ENCODE results near the gene SORCS2.

Gene SORCS2

DNA sequence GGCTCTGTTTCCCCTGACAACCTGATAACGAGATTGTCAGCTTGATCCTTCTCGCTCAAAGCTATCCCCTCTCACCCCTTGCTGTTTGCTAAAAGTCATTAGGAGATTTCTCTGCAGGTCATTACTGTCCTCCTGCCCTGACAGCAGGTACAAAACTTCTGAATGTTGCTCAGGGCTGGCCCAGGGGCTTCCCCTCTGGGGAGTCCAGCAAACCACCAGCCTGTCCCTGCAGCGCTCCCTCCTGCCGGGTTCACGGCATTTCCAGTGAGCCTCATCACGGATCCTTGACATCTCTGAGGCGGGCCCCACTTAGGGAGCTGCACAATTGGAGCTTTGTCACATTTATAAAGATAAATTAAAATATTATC is 5.2 kb upstream of the SORCS2 start:
- no peak for DNase-seq

DNA sequence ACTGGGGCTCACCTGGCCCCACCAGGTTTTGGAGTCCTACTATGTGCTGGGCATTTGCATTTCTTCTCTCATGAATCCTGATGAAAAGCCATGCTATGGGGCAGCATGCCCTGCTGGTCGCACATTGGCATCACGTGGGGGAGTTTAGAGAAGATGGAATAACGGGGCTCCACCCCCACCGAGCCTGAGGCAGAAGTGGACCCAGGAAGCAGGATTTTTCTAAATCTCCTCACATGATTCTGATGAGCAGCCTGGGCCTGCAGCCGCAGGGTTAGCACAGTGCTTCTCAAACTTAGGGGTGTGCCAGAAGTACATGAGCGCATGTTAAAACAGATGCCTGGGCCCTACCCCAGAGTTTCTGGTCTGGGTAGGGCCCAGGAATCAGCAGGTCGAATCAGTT is 4.6 kb upstream of the SORCS2 start:
- DNase-seq = no peak

DNA sequence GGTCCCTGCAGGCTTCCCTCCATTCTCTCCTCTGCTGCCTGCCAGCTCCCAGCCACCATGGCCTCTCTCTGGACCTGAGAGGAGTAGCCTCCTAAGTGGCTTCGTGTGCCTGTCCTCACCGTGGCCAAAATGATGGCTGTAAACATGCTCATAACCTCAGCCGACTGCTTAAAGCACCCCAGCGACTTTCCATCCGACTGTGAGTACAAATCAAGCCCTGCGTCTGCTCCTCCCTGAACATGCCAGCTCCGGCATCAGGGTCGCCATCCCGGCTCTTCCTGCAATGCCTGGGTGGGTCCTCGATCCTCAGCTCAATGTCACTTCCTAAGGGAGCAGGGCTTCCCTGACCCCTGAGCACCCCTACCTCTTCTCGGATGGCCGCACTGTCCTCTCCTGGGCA is 3.3 kb upstream of the SORCS2 start:
- no peak for DNase-seq

DNA sequence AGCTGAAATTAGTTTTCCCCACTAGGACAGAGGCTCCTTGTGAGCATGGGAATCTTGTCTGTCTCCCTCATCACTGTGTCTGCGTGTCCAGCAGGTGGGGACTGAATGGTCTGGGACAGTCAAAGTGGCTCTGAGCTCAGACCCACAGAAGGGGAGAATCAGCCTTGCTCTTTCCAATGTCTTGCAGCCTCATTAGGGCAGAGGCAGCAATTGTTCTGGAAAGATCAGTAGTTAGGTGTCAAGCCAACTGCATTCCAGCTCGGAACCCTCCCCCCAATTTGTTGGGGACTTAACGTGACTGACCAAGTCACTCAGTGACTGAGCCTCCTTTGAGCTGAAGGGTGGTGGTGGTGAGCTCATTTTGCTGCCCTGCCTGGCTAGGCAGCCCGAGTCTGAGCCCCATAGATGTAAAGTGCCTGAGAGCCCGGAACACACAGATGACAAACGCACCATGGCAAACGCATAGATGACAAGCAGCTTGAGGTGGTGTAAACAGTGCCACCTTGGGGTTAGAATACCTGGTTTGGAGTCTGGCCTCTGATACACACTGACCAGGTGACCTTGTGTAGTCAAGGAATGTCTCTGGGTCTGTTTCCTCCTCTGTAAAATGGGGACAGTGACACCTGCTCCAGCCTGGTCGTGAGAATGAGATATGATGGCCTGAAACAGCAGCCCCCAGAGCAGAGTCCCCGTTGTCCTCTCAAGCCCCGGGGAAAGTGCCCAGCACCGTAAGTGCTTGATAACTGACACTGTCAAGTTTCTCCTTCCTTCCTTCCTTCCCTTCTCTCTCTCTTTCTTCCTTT is 2.7 kb upstream of the SORCS2 start:
- DNase-seq = peak; percentile 52

DNA sequence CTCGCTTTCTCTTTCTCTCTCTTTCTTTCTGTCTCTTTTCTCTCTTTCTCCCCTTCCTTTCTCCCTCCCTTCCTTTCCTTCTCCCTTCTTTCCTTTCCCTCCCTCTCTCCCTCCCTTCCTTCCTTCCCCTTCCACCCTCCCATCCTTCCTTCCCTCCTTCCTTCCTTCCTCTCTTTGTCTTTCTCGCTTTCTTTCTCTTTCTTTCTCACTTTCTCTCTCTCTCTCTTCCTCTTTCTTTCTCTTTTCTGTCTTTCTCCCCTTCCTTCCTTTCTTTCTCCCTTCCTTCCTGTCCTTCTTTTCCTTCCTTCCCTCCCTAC is 2.1 kb upstream of the SORCS2 start:
- no peak for DNase-seq

DNA sequence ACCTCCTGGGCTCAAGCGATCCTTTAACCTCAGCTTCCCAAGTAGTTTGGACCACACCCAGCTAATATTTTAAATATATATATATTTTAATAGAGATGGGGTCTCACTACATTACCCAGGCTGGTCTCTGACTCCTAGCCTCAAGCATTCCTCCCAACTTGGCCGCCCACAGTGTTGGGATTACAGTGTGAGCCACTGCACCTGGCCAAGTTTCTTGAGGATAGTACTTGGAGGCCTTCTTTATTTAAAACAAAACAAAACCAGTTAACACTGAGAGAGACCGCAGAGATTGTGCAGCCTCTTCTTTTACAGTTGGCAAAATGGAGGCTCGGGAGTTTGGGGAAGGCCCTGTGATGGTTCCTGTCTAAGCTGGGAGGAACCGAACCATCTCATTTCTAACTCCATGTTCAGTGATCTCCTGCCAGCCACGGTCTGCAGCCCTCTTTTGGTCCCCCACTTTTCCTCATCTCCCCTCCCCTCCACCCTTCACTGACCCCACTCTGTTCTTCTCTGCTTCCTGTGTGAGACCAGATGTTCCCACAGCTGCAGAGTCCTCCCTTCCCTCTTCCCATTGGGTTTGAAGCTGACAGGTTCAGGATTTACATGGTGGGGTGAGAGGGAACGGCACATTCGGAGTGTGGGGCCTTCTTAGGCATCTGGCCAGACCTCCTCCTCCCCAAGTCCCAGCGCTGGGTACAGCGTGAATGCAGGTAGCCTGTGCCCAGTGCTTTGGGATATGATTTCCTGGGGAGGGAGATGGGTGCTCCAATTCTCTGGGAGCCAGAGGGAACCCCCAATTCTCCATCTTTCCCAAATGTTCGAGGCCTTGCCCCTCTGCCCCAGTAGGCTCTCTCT is 1.4 kb upstream of the SORCS2 start:
- DNase-seq = no peak

DNA sequence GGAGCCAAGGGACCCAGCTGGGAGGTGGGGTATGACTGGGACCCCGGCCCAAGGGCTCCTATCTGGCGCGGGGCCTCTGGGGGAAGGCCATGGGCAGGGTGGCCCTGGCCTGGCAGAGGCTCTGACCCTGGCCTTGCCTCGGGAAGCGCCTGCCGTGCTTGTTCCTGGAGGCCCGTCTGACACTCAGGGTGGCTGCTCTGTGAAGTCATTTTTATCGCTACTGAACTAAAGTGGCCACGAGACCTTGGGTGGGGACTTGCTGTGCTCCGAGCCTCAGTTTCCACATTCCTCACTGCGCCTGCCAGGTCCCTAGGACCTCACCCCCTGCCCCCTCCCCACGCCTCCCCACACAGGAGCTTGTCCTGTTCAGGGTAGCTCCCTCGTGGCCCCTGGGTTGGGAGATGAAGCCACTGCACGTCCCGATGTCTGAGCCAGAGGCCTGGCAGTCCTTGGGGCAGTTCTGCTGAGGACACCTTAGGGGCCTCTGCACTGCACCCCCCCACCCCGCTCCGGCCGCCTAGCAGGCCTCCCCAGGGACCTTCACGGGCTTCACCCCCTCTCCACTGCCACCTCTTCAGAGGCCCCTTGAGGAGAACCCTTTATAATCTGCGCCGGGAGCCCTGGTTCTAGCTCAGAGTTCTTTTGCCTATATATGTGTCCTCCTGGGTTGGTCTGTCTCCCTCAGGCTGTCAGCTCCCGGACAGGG is 639 bp upstream of the SORCS2 start:
- DNase-seq = no peak

DNA sequence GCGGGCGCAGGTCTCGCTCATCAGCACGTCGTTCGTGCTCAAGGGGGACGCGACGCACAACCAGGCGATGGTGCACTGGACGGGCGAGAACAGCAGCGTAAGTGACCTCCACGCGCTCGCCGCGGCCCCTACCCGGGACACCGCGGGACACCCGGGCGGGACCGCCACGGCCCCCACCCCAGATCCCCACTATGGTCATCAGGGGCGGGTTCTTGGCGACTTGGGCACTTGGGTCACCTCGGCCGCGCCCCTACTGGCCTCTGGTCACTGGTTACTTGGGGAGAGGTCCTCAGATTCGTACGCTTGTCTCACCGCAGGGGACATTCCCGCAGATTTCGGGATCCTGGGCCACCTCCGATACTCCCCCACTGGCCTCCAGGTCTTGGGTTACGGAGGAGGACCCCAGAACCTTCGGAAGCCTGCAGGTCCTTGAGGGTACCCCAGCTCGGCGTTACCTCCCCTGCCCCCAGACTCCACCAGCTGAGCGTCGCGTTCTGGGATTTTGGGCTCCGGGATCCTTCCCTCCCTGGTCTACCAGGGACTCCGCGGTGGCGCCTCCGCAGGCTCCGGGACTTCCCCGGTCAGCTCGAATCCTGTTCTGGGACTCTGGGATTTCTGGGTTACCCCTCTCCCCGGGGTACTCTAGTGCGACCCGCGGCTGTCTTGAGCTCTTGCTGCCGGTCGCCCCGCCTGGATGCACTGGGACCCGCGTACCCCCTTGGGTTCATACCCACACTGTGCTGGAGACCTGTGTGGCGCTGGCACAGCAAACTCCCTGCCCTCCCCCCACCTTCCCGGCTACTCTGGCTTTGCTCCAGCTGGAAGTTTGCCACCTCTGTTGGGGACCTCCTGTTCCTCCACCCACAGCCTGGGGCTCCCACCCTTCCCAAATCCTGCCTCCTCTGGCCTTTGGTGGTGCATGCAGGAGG is 956 bp downstream of the SORCS2 start:
- DNase-seq = no peak

DNA sequence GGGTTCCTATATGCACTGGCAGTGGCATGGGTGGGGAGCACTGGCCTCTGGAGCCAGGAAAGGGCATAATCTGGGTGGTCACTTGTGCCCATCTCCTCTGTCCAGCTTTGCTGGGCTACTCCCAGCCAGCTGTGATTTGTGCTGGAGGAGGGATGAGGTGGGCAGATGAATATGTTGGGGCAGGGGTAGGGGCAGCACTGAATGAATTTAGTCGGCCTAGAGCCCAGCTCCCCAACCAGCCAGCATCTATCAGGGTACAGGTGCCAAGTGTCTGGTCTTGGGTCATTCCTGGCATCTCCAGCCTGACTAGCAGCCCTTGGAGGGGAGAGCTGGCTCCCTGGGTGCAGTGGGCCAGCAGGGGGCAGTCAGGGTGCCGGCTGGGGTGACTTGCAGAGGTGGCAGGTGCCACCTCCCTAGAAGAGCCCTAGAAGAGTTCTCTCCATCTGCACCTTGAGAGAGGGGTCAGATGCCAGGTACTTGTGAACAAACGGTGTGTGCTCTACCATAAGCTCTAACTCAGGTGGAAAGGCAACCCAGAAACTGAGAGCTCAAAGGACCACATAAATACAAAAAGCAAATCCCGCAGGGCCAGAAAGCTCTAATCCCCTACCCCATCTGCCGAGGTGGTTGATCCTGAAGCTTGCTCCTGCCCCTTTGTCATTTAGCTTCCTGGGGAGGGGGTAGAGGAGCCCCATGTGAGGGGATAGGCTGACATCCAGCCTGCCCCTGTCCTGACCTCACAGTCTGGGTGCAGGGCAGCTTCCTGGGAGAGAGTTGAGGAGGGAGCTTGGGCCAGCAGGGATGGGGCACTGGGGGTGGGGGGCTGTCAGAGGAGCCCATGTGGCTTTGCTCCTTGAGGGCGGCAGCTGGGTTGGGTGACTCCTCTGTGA is 2.2 kb downstream of the SORCS2 start:
- DNase-seq = peak; percentile 55

DNA sequence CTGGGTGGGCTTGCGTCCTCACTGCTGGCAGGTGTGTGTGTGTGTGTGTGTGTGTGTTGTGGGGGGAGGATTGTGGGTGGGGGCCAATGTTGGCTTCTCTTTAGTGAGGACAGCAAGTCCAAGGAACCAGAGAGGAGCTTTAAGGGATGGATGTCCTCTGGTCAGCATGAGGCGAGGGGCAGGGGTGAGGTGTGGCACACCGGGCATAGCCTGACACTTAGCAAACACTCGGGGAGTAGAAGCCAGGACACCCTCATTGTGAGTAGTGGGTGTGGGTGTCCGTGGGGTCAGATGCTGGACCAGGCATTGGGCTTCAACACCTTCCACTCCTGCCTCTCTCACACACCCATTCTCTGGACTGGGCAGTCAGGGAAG is 2.8 kb downstream of the SORCS2 start:
- DNase-seq = no peak

DNA sequence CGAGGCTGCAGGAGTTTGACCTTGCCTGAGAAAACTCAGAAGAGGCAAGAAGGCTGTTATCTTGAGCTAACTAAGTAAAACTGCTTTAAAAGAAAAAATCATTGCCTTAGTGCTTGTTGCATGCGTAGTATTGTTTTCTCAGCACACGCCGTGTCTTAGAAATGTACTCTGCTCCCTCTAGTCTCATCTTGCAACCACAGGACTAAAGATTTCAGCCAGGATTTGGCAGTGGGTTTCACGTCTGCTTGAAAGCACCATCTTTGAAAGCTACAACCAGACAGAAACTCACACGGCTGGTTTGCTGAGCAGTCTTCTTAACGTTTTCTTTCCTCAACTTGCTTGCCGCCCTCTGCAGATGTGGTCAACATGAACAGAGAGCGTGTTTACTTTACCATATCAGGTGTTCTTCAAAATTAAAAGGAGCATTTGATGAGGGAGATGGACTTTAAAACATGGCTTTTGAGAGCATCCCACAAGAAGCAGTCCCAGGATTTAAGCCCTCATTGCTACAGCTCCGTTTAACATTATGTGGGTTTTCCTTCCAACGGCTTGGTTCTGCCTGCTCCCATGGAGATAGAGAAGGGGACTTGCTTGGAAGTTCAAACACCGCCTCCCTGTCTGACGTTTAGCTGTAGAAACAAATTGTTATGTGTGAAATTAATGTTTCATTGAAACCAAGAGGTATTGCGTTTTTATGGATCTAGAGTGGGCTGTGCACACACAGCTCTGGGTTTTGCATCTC is 3.4 kb downstream of the SORCS2 start:
- DNase-seq = peak; percentile 21

DNA sequence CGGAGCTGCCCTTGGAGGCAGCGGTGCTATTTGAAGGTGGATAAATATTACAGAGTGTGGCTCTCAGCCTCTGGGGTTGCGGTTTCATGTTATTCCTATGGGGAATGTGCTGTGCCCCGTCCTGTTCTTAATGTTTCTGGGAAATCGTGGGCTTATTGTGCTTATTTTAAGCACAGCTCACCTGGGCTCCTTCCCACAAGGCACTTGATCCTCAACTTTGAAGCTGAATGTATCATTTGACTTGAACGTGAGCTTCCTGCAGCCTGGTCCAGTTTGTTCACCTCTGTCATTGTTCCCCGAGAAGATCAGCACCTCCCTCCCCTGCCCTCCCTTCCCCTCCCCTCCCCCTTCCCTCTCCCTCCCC is 3.9 kb downstream of the SORCS2 start:
- no peak for DNase-seq

DNA sequence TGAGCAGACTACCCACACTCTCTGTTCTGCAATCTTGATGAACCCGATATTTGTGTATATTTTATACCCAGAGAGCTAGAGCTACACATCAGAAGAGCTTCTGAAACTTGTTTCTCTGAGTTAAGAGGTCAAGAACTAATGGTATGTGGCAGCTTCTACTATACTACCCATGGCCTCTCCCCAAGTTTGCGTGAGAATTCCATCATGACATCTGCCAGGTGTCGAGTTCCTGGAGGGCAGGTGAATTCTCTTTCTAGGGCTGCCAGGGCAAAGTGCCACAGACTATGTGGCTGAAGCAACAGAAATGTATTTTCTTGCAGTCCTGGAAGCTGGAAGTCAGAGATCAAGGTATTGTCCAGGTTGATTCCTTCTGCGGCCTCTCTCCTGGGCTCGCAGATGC is 4.4 kb downstream of the SORCS2 start:
- DNase-seq = peak; percentile 20

DNA sequence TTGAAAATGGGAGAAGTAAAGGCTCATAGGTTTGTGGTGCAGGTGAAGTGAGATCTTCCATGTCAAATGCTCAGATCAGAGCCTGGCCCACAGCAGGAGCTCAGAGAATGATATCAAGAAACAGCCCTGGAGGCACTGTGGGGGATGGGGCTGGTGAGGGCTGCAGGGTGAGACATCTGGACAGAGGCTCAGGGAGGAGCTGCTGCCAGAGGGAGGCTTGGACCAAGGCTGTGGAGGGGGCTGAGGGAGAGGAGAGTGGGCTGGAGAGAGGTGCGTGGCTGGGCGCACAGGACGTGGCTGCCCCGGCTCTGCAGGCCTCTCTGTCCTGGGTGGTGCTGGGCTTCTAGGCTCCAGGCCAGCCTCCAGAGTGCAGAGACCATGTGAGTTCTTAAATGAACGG is 5.6 kb downstream of the SORCS2 start:
- no peak for DNase-seq

DNA sequence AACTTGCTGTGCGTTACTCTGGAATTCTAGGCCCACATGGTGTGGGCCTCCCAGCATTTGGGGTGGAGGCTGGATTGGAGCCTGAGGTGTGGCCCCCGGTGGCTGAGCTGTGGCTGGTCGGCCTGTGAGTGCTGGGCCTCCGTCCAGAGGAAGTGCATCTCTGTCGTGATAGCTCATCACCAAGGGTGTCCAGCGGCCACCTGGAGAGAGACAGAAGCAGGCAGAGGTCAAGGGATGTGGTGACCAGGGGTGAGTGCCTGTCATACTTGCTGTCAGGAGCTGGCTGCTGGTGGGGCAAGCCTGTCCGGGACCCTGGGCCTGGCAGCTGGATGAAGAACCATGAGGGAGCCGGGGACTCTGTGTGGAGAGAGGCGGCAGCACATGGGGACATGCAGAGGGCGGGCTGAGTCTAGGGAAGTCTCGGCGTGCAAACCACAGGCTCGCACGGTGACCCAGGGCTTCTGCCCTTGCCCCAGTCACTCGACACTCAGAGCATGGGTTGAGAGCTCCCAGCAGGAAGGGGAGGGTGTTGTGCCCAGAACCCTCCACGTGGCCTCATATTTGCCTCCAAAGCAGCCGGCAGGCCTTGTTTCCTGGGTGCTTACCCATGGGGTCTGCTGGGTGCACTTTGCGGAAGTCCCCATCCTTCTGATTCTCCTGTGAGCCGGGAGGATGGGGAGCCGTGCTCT is 6.2 kb downstream of the SORCS2 start:
- peak; percentile 23 for DNase-seq

DNA sequence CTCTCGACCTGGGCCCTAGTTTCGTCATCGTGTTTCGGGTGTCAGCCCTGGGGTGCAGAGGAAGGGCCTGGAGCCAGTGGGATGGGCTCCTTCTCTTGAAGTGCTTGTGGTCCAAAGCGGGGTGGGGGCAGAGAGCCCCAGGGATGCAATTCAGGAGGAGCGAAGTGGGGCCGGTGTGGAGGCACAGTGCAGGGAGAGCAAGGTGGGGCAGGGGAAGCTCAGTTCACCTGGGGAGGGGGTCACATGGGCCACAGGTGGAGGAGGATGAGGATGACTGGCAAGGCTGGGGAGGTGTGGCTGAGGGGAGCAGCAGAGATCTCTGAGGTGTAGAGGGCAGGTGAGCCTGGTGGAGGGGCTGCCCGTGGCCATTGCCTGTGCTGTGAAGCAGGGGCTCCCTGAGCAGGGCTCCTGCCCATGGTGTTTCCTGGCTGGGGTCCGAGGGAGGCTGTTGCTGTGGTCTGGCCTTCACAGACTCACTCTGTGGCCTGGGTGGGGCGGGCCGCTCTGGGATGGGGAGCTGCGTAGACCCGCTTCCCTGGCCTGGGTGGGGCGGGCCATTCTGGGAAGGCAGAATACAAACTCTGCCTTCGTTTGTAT is 6.9 kb downstream of the SORCS2 start:
- no peak for DNase-seq

DNA sequence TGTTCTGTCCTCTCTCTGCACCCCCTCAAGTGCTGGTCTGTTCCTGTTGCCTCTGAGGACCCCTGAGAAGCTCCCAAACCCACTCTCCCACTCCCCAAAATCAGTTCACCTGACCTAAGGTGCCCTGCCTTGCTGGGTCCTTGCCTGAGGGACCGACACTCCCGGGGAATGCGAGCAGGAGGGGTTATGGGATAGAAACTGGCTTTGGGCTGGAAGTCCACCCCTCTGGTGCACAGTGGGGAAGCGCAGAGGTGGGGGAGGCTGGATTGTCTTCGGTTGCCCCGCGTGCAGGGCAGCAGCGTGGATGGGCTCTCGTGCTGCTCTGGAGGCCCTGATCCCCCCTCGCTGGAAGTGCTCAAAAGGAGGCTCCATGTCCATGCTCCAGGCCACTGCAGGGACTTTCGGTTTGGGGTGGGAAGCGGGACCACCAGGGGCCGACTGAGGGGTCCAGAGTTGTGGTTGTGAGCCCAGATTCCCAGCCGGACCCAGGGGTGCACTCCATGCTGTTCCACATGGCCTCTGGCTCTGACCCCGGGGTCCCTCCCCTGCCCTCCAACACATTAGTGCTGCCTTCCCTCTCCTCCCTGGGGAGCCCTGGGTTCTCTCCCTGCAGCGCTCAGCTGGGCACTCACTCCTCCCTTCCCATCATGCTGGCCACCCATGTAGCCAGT is 7.6 kb downstream of the SORCS2 start:
- no peak for DNase-seq

DNA sequence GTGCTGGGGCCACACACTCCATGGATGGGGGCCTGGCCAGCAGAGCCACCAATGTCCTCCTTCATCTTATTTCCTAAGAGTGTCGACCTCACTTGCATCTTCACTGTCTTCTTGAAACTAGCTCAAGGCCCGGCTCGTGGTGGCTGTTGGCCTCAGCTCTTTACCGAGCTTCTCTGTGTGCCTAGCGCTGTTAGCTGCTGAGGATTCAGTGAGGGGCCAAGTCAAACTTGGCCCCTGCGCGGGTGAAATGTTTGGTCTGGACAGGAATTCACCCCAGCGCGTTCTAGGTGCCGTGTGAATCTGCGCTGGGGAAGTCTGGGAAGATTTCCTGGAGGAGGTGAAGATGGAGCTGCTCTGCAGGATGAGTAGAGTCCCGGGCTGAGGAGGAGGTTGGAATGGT is 8.5 kb downstream of the SORCS2 start:
- DNase-seq = no peak
